ENCODE results near the gene SLBP.

SLBP gene

DNA sequence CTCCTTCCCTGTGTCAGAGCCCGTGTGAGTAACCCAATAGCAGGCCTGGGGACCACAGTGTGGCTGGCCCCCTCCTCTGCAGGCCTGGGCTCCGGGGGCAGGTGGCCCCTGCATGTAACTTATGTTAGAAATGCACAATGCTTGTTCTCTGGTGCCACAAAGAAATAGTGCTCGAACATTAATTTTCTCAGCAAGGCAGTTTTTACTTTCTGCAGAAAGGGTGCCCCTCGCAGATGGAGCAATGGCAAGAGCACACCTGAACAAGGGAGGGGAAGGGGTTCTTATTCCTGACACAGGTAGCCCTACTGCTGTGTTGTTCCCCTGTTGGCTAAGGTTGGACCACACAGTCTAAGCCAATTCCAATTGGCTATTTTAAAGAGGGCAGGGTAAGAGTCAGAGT, 26.3 kb upstream of the SLBP start:
- H3K9me3 ChIP-seq (ENCODE audit: insufficient read depth, low read length): peaks cover 18% of the 10 kb centered on the region; the same call in 1 of the 2 replicates
- H4K20me1 ChIP-seq (ENCODE audit: insufficient read depth, low read length): no peaks in the 10 kb centered on the region
- H2AFZ ChIP-seq (ENCODE audit: low read depth, low read length): no peak overlapping the region
- no peak overlapping the region for H3K4me3 ChIP-seq (ENCODE audit: low read length)
- peaks cover 80% of the 10 kb centered on the region for H3K36me3 ChIP-seq (replicated peaks; ENCODE audit: low read depth, low read length)
- H3K27me3 ChIP-seq (ENCODE audit: low read depth, low read length): no peaks in the 10 kb centered on the region
- no peak overlapping the region for H3K4me2 ChIP-seq (ENCODE audit: low read length)
- TF ChIP-seq CTCF (IDR thresholded peaks at IDR 0.05; ENCODE audit: low read depth, low read length): no peak
- no peaks in the 10 kb centered on the region; the same call in 1 of the 2 replicates for H3K79me2 ChIP-seq (ENCODE audit: low read length)
- H3K9ac ChIP-seq (ENCODE audit: low read length): no peak overlapping the region
- no peaks in the 10 kb centered on the region for H3K4me1 ChIP-seq (ENCODE audit: low read length)
- no peak overlapping the region for H3K27ac ChIP-seq (ENCODE audit: low read length)

DNA sequence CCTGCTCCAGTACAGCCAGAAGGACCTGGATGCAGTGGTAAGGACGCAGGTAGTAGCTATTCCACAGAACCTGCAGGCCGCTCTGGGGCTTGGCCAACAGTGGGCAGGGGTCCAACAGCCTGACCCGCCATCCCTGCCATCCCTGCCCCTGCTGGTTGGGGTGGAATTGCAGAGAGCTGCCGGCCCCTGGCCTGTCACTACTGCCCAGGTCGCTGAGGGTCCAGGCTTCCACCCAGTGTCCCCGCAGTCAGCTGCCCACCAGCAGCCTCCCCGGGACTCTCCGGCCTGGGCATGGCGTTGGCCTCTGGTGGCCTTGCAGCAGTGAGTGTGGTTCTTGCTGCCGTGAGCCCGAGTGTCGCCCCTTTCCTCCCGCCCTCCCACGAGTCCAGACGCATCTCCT, 25.5 kb upstream of the SLBP start:
- H2AFZ ChIP-seq (ENCODE audit: low read depth, low read length): no peak overlapping the region
- no peaks in the 10 kb centered on the region for H3K4me1 ChIP-seq (ENCODE audit: low read length)
- H4K20me1 ChIP-seq (ENCODE audit: insufficient read depth, low read length): no peaks in the 10 kb centered on the region
- TF ChIP-seq EZH2phosphoT487 (IDR thresholded peaks at IDR 0.05; ENCODE audit: low read depth) (no peak), CTCF (IDR thresholded peaks at IDR 0.05; ENCODE audit: low read depth, low read length) (no peak)
- peaks cover 4% of the 10 kb centered on the region for H3K79me2 ChIP-seq (ENCODE audit: low read length)
- H3K27ac ChIP-seq (ENCODE audit: low read length): no peak overlapping the region
- H3K9me3 ChIP-seq (ENCODE audit: insufficient read depth, low read length): peaks cover 18% of the 10 kb centered on the region; the same call in 1 of the 2 replicates
- no peak overlapping the region for H3K4me2 ChIP-seq (ENCODE audit: low read length)
- H3K9ac ChIP-seq (ENCODE audit: low read length): no peak overlapping the region
- H3K27me3 ChIP-seq (ENCODE audit: low read depth, low read length): no peaks in the 10 kb centered on the region
- H3K4me3 ChIP-seq (ENCODE audit: low read length): no peak overlapping the region
- H3K36me3 ChIP-seq (replicated peaks; ENCODE audit: low read depth, low read length): peaks cover 87% of the 10 kb centered on the region

DNA sequence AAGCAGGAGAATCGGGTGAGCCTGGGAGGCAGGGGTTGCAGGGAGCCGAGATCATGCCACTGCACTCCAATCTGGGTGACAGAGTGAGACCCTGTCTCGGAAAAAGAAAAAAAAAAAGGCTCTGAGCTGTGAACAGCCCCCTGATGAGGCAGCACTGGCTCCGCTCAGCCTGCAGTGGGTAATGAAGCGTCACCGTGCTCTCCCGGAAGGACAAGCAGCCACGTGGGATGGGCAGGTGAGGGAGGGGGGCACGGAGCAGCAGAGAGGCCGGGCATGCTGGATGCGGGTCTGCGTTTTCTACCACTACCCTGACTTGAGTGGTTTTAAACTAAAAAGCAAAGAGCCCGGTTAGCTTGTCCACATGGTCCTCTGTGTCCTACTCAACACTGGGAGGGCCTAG, 24.7 kb upstream of the SLBP start:
- TF ChIP-seq EZH2phosphoT487 (IDR thresholded peaks at IDR 0.05; ENCODE audit: low read depth): no peak
- Histone ChIP-seq H3K4me1 (ENCODE audit: low read length) (no peaks in the 10 kb centered on the region), H3K9me3 (ENCODE audit: insufficient read depth, low read length) (peaks cover 18% of the 10 kb centered on the region; the same call in 1 of the 2 replicates), H3K27ac (ENCODE audit: low read length) (no peak overlapping the region), H3K4me2 (ENCODE audit: low read length) (no peak overlapping the region), H3K4me3 (ENCODE audit: low read length) (no peak overlapping the region), H3K9ac (ENCODE audit: low read length) (no peak overlapping the region), H4K20me1 (ENCODE audit: insufficient read depth, low read length) (no peaks in the 10 kb centered on the region), H3K79me2 (ENCODE audit: low read length) (peaks cover 7% of the 10 kb centered on the region), H3K36me3 (replicated peaks; ENCODE audit: low read depth, low read length) (peaks cover 89% of the 10 kb centered on the region), H2AFZ (ENCODE audit: low read depth, low read length) (no peak overlapping the region), H3K27me3 (ENCODE audit: low read depth, low read length) (no peaks in the 10 kb centered on the region)

- no peak overlapping the region for H3K27ac ChIP-seq (ENCODE audit: low read length)
- H4K20me1 ChIP-seq (ENCODE audit: insufficient read depth, low read length): no peaks in the 10 kb centered on the region
- H3K36me3 ChIP-seq (replicated peaks; ENCODE audit: low read depth, low read length): peaks cover 88% of the 10 kb centered on the region
- H3K79me2 ChIP-seq (ENCODE audit: low read length): peaks cover 16% of the 10 kb centered on the region
- H3K4me2 ChIP-seq (ENCODE audit: low read length): no peak overlapping the region
- H3K27me3 ChIP-seq (ENCODE audit: low read depth, low read length): no peaks in the 10 kb centered on the region
- TF ChIP-seq EZH2phosphoT487 (IDR thresholded peaks at IDR 0.05; ENCODE audit: low read depth): no peak
- H2AFZ ChIP-seq (ENCODE audit: low read depth, low read length): no peak overlapping the region
- no peaks in the 10 kb centered on the region for H3K4me1 ChIP-seq (ENCODE audit: low read length)
- no peak overlapping the region for H3K4me3 ChIP-seq (ENCODE audit: low read length)
- H3K9me3 ChIP-seq (ENCODE audit: insufficient read depth, low read length): peaks cover 18% of the 10 kb centered on the region; the same call in 1 of the 2 replicates
- no peak overlapping the region for H3K9ac ChIP-seq (ENCODE audit: low read length)
These were observed 23.1 kb upstream of the SLBP start for GRCh38 chr4:1735215-1735614.

DNA sequence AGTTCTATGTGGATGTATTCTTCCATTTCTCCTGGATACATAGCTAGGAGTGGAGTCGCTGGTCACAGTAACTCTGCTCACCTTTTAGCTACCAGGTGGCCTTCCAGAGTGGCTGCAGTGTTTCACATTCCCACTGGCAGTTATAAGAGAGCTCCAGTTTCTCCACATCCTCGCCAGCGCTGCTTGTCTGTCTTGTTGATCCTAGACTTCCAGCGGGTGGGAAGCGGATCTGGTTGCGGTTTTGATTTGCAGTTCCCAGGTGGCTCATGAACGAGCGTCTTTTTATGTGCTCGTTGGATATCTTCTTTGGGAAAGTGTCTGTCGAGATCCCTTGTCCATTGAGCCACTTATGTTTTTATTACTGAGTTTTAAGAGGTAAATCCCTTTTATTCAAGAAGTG, 20.8 kb upstream of the SLBP start:
- peaks cover 86% of the 10 kb centered on the region for H3K36me3 ChIP-seq (replicated peaks; ENCODE audit: low read depth, low read length)
- no peak overlapping the region for H3K9ac ChIP-seq (ENCODE audit: low read length)
- peaks cover 35% of the 10 kb centered on the region for H3K79me2 ChIP-seq (ENCODE audit: low read length)

More for the DNA sequence above, 20.8 kb upstream of the SLBP start:
- no peak overlapping the region for H3K4me3 ChIP-seq (ENCODE audit: low read length)
- H3K4me2 ChIP-seq (ENCODE audit: low read length): no peak overlapping the region
- H4K20me1 ChIP-seq (ENCODE audit: insufficient read depth, low read length): peaks cover 4% of the 10 kb centered on the region; the same call in 1 of the 2 replicates
- H3K27me3 ChIP-seq (ENCODE audit: low read depth, low read length): no peaks in the 10 kb centered on the region
- peaks cover 10% of the 10 kb centered on the region; the same call in 1 of the 2 replicates for H3K9me3 ChIP-seq (ENCODE audit: insufficient read depth, low read length)
- no peaks in the 10 kb centered on the region for H3K4me1 ChIP-seq (ENCODE audit: low read length)
- no peak overlapping the region for H3K27ac ChIP-seq (ENCODE audit: low read length)
- H2AFZ ChIP-seq (ENCODE audit: low read depth, low read length): no peak overlapping the region
- no peak for TF ChIP-seq CTCF (IDR thresholded peaks at IDR 0.05; ENCODE audit: low read depth, low read length)
- no peak for TF ChIP-seq EZH2phosphoT487 (IDR thresholded peaks at IDR 0.05; ENCODE audit: low read depth)

Data from OCI-LY3 (cell line).